Suprapubic skin (tissue), 4 donors: ENCODE measurements around the gene RFX3.

Experiments
- EP300 ChIP-seq: sonication (generic); formaldehyde crosslinking; IDR thresholded peaks from one replicate; pipeline ENCODE4 v1.6.1; 2017; ENCODE audit warnings: antibody characterized with exemption
- POLR2A ChIP-seq, 2 donors: fragments of 450-650 bp; IDR thresholded peaks; one replicate each; pipeline ENCODE4 v1.6.1; 2017; ENCODE audit warnings: antibody characterized with exemption in 2 of 2, mild to moderate bottlenecking in 2 of 2, moderate library complexity in 2 of 2
- POLR2AphosphoS5 ChIP-seq, 3 donors: sonication (generic); formaldehyde crosslinking; IDR thresholded peaks; one replicate each; pipeline ENCODE4 v1.6.1; 2017; ENCODE audit warnings: antibody characterized with exemption in 3 of 3
- TF ChIP-seq, protein P1 (sequence below), 2 donors: fragments of 200-600 bp in 1 of 2; fragments of 450-650 bp in 1 of 2; sonication (generic) in 1 of 2; IDR thresholded peaks; one replicate each; pipeline ENCODE4 v1.5.1; 2016 to 2019; ENCODE audit warnings: antibody characterized with exemption in 2 of 2, mild to moderate bottlenecking in 1 of 2, moderate library complexity in 1 of 2

DNA sequence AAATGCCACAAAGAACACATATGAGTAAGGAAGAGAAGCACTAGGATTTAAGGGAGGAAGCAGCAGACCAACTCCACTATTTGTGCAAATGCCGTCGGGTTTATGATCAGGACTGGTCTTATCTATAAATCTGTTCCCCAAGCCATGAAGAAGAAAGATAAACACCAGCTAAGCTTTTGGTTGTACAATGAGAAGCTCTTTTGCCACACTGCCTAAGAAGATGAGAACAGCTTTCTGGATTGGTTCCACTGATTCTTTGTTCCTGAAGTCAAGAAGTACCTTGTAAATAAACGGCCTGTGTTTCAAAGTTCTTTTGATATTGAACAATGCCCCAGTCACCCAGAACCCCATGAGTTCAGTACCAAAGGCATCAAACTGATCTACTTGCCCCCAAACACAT lies 93.9 kb downstream of the RFX3 start:
- TF ChIP-seq POLR2A (IDR thresholded peaks at IDR 0.05) (no peak), POLR2AphosphoS5 (IDR thresholded peaks at IDR 0.05) (no peak), EP300 (no peak)
- TF ChIP-seq, protein P1, sequence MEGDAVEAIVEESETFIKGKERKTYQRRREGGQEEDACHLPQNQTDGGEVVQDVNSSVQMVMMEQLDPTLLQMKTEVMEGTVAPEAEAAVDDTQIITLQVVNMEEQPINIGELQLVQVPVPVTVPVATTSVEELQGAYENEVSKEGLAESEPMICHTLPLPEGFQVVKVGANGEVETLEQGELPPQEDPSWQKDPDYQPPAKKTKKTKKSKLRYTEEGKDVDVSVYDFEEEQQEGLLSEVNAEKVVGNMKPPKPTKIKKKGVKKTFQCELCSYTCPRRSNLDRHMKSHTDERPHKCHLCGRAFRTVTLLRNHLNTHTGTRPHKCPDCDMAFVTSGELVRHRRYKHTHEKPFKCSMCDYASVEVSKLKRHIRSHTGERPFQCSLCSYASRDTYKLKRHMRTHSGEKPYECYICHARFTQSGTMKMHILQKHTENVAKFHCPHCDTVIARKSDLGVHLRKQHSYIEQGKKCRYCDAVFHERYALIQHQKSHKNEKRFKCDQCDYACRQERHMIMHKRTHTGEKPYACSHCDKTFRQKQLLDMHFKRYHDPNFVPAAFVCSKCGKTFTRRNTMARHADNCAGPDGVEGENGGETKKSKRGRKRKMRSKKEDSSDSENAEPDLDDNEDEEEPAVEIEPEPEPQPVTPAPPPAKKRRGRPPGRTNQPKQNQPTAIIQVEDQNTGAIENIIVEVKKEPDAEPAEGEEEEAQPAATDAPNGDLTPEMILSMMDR (IDR thresholded peaks at IDR 0.05), result no peak
